GM12878 (cell line): ENCODE data around the gene CSPG5. TPM values are rescaled to one million over a fixed set of nuclear protein-coding genes. Genes with fewer than 3 reads are reported as not detected.

Experiments
- ATAC-seq: fragments of 200-7000 bp; cut with Tn5 transposase; 3 replicates; pipeline ENCODE4 v1.9.1; 2020; ENCODE audit warnings: mild to moderate bottlenecking, moderate library complexity
- BruUV-seq: library from RNA; stranded (reverse); fragments of 400-500 nt; replicated peaks from 2 replicates; lab custom pipeline; 2021; lab: Mats Ljungman, UMichigan
- CTCF ChIA-PET: fragments of 300-600 bp; sonication (Branson Sonifier 250); formaldehyde crosslinking; extraction: SDS; loops from one replicate; lab custom pipeline; 2021; ENCODE audit warnings: inconsistent platforms; lab: Yijun Ruan, JAX
- POLR2A ChIA-PET: fragments of 350-600 bp; formaldehyde crosslinking; extraction: SDS; loops from one replicate; lab custom pipeline; 2021; ENCODE audit warnings: inconsistent platforms; lab: Charles Lee
- RAD21 ChIA-PET: fragments of 300-600 bp; sonication (Branson Sonifier 250); formaldehyde crosslinking; loops from one replicate; lab custom pipeline; 2023; ENCODE audit warnings: antibody characterized with exemption; ENCODE audit not compliant: unreplicated experiment; lab: Charles Lee
- SMC1A ChIA-PET: fragments of 300-600 bp; sonication (Branson Sonifier 250); formaldehyde crosslinking; loops from one replicate; lab custom pipeline; 2023; ENCODE audit not compliant: unreplicated experiment, uncharacterized antibody; lab: Charles Lee
- DNase-seq: peaks from one replicate; pipeline ENCODE4 v3.0.0-alpha.2; 2011; ENCODE audit warnings: low read depth, low spot score
- FAIRE-seq: peaks from 3 replicates; lab custom pipeline; 2011; peaks lifted over from hg19 to GRCh38; lab: Jason Lieb, UNC
- H2AFZ ChIP-seq: 2 replicates; pipeline ENCODE4 v1.6.0; 2011; ENCODE audit warnings: low read depth, low read length, control low read depth; ENCODE audit not compliant: control insufficient read depth
- H3K27ac ChIP-seq: 2 replicates; pipeline ENCODE4 v1.5.1; 2011; ENCODE audit warnings: control low read depth; ENCODE audit not compliant: control insufficient read depth, insufficient read depth
- H3K27me3 ChIP-seq, 2 experiments: replicated peaks in 1 of 2; 2 replicates each; pipeline versions ENCODE4 v1.6.0 to v1.6.1; 2011; ENCODE audit warnings: low read length in 1 of 2; ENCODE audit not compliant: control insufficient read depth in 2 of 2, insufficient read depth in 2 of 2
- H3K36me3 ChIP-seq, 2 experiments: 2 replicates each; pipeline ENCODE4 v1.5.1; 2011; ENCODE audit warnings: low read length in 1 of 2; ENCODE audit not compliant: control insufficient read depth in 2 of 2, insufficient read depth in 2 of 2
- H3K4me1 ChIP-seq: 2 replicates; pipeline ENCODE4 v1.6.1; 2011; ENCODE audit warnings: mild to moderate bottlenecking, low read length, moderate library complexity, mixed read lengths; ENCODE audit not compliant: control insufficient read depth, insufficient read depth
- H3K4me2 ChIP-seq: 2 replicates; pipeline ENCODE4 v1.6.0; 2011; ENCODE audit warnings: control low read depth; ENCODE audit not compliant: control insufficient read depth, insufficient read depth
- H3K4me3 ChIP-seq: fragments of 200-600 bp; sonication (generic); 2 replicates; pipeline ENCODE4 v1.5.1; 2016
- H3K79me2 ChIP-seq: 2 replicates; pipeline ENCODE4 v1.6.0; 2011; ENCODE audit warnings: low read length; ENCODE audit not compliant: control insufficient read depth, insufficient read depth
- H3K9ac ChIP-seq: 2 replicates; pipeline ENCODE4 v1.8.0; 2011; ENCODE audit warnings: low read length, control low read depth, mixed read lengths; ENCODE audit not compliant: control insufficient read depth, insufficient read depth
- H3K9me3 ChIP-seq: replicated peaks from 3 replicates; pipeline ENCODE4 v1.5.1; 2011; ENCODE audit warnings: mild to moderate bottlenecking, low read length; ENCODE audit not compliant: control insufficient read depth, insufficient read depth
- H4K20me1 ChIP-seq: 2 replicates; pipeline ENCODE4 v1.6.0; 2011; ENCODE audit not compliant: control insufficient read depth, insufficient read depth
- ASH2L ChIP-seq: fragments of 300-600, 200-600 bp; sonication (generic); IDR thresholded peaks from 2 replicates; pipeline ENCODE4 v1.6.1; 2017; ENCODE audit warnings: low read depth, mild to moderate bottlenecking, borderline replicate concordance
- CUX1 ChIP-seq: IDR thresholded peaks from 2 replicates; pipeline ENCODE4 v1.6.1; 2012; ENCODE audit warnings: improper control_type of control experiment, low read depth, low read length; ENCODE audit not compliant: insufficient replicate concordance
- DPF2 ChIP-seq: fragments of 450-650 bp; IDR thresholded peaks from 2 replicates; pipeline ENCODE4 v1.6.1; 2017; ENCODE audit warnings: mild to moderate bottlenecking
- E2F4 ChIP-seq: IDR thresholded peaks from 2 replicates; pipeline ENCODE4 v1.6.1; 2012; ENCODE audit warnings: low read depth, low read length, improper control_type of control experiment
- FOS ChIP-seq: IDR thresholded peaks from 3 replicates; pipeline ENCODE4 v1.6.1; 2011; ENCODE audit warnings: borderline replicate concordance; ENCODE audit not compliant: insufficient read length; ENCODE audit errors: extremely low read depth
- FOXK2 ChIP-seq: fragments of 450-650 bp; IDR thresholded peaks from 2 replicates; pipeline ENCODE4 v1.6.1; 2017; ENCODE audit warnings: mild to moderate bottlenecking, moderate library complexity
- HDAC2 ChIP-seq: fragments of 200-600 bp; sonication (generic); IDR thresholded peaks from 2 replicates; pipeline ENCODE4 v1.6.1; 2017
- MAX ChIP-seq: IDR thresholded peaks from 2 replicates; pipeline ENCODE4 v1.6.1; 2012; ENCODE audit warnings: low read depth, low read length, improper control_type of control experiment
- MEF2A ChIP-seq: IDR thresholded peaks from 2 replicates; pipeline ENCODE4 v1.6.1; 2011; ENCODE audit warnings: low read depth, mild to moderate bottlenecking, low read length, moderate library complexity; ENCODE audit not compliant: insufficient read depth
- NR2C1 ChIP-seq: fragments of 450-650 bp; IDR thresholded peaks from 2 replicates; pipeline ENCODE4 v1.6.1; 2017; ENCODE audit warnings: antibody characterized with exemption, mild to moderate bottlenecking, moderate library complexity
- SMC3 ChIP-seq: IDR thresholded peaks from 2 replicates; pipeline ENCODE4 v1.6.1; 2011; ENCODE audit warnings: low read length, improper control_type of control experiment, borderline replicate concordance
- SP1 ChIP-seq: IDR thresholded peaks from one replicate; pipeline ENCODE4 v1.6.1; 2011; ENCODE audit warnings: low read depth, low read length
- ZNF384 ChIP-seq: IDR thresholded peaks from 2 replicates; pipeline ENCODE4 v1.6.1; 2012; ENCODE audit warnings: low read depth, mild to moderate bottlenecking, low read length, improper control_type of control experiment, borderline replicate concordance
- WGBS: methylation state at CpG from one replicate; pipeline ENCODE4 v1.1.6; 2016; ENCODE audit warnings: low lambda C conversion rate; ENCODE audit not compliant: insufficient replicate concordance, insufficient coverage; ENCODE audit errors: missing lambda C conversion rate; 5-methylcytosine and 5-hydroxymethylcytosine counted together
- in situ Hi-C: fragments of 300-500 bp; cut with MboI; formaldehyde crosslinking; loops from 9 replicates; pipeline ENCODE4 v1.14.3; 2018; ENCODE audit warnings: mixed read lengths
- intact Hi-C: fragments of 100-400 bp; cut with micrococcal nuclease; formaldehyde crosslinking; loops from one replicate; pipeline ENCODE4 v1.14.2; 2022; ENCODE audit not compliant: unreplicated experiment
- polyA plus RNA-seq, 11 experiments: library from polyadenylated mRNA; depleted of rRNA in 4 of 11; unstranded in 6 of 11; stranded (reverse) in 5 of 11; fragments of >200 nt; fragmentation: Nextera tagmentation in 4 of 11; fragmentation: Illumina TruSeq in 1 of 11; extraction: Ambion mirVana in 4 of 11; extraction: Trizol in 1 of 11; gene quantifications; 1 replicate in 1 of 11; 2 replicates in 10 of 11; pipeline versions ENCODE4 v1.2.1 to v1.2.3, GENCODE V29; 2011 to 2016; ENCODE audit warnings: inconsistent platforms in 2 of 11, missing spikeins in 2 of 11, low read depth in 1 of 11
- total RNA-seq, 4 experiments: library from RNA; depleted of rRNA in 3 of 4; stranded (reverse); fragments of >200 nt in 3 of 4; fragmentation: Illumina TruSeq in 1 of 4; extraction: Trizol in 1 of 4; gene quantifications; 2 replicates each; pipeline versions ENCODE4 v1.2.1 to v1.2.3, GENCODE V29; 2013 to 2021

Gene CSPG5
- total and polyA plus RNA-seq, 10 of the 15 experiments (the other 5 are each of a cell fraction or from before 2014, with no cell fraction given) = 0.08 to 0.17 TPM; not detected in 8

- ChIA-PET RAD21 (no interaction called here), CTCF (no interaction called here), POLR2A (no interaction called here), SMC1A (no interaction called here)
- Histone ChIP-seq H3K79me2 (no peaks in the 10 kb centered on the region), H3K9ac (no peak overlapping the region), H3K9me3 (no peaks in the 10 kb centered on the region), H3K4me3 (no peak overlapping the region), H3K27ac (no peak overlapping the region), H3K36me3 (peaks cover 6 to 37% of the 10 kb centered on the region in 2 experiments), H3K4me2 (no peak overlapping the region), H3K4me1 (no peaks in the 10 kb centered on the region), H3K27me3 (no peaks in the 10 kb centered on the region), H2AFZ (no peak overlapping the region), H4K20me1 (no peaks in the 10 kb centered on the region)
- ATAC-seq (no peak), FAIRE-seq (no peak), DNase-seq (no peak)
- BruUV-seq = no TSS peak
- in situ Hi-C loops (no loop called here), intact Hi-C loops (no loop called here)
- WGBS = 100% methylated on average over 2 of the region's 2 CpGs
- TF ChIP-seq FOXK2 (no peak), E2F4 (no peak), NR2C1 (no peak), HDAC2 (no peak), ZNF384 (no peak), DPF2 (no peak), SMC3 (no peak)
Measured at GRCh38 chr3:47611576-47611975, 32.9 kb upstream of the CSPG5 start.

GRCh38 chr3:47610583-47610982 is 31.9 kb upstream of the CSPG5 start:
- in situ Hi-C loops (no loop called here), intact Hi-C loops (no loop called here)
- H3K27ac ChIP-seq = no peak overlapping the region
- FAIRE-seq = no peak
- no peaks in the 10 kb centered on the region for H3K4me1 ChIP-seq
- H2AFZ ChIP-seq = no peak overlapping the region
- no peak overlapping the region for H3K4me2 ChIP-seq
- no peak overlapping the region for H3K4me3 ChIP-seq
- no peaks in the 10 kb centered on the region for H3K9me3 ChIP-seq
- RAD21 ChIA-PET = interaction anchor here (0.6 kb wide), 1 partner anchor 14 kb away, joined by 3 read pairs; no protein-coding TSS in a partner anchor
- ATAC-seq = no peak
- CTCF ChIA-PET = no interaction called here
- 67% methylated on average over 3 of the region's 3 CpGs for WGBS
- no peaks in the 10 kb centered on the region for H3K27me3 ChIP-seq
- H3K36me3 ChIP-seq = peaks cover 6 to 30% of the 10 kb centered on the region in 2 experiments
- no peaks in the 10 kb centered on the region for H4K20me1 ChIP-seq
- BruUV-seq = no TSS peak
- H3K9ac ChIP-seq = no peak overlapping the region
- DNase-seq = no peak
- POLR2A ChIA-PET = no interaction called here
- no peaks in the 10 kb centered on the region for H3K79me2 ChIP-seq
- SMC1A ChIA-PET = no interaction called here
- TF ChIP-seq SP1 = no peak
- TF ChIP-seq FOS = no peak
- no peak for TF ChIP-seq ASH2L
- no peak for TF ChIP-seq MAX
- TF ChIP-seq MEF2A = no peak
- TF ChIP-seq CUX1 = no peak
